Activated T-cell treated with anti-CD3 and anti-CD28 coated beads, Interleukin-2, amount 50 U/mL, for 24 hours (primary cell): ENCODE results near the gene TUT4.

Experiments
- DNase-seq: peaks from one replicate; pipeline ENCODE4 v3.0.0-alpha.2; 2020
- H3K27ac Mint-ChIP-seq: 2 replicates; pipeline ENCODE4 v1.8.0; 2020; ENCODE audit warnings: mild to moderate bottlenecking, mixed read lengths
- H3K27me3 Mint-ChIP-seq: 2 replicates; pipeline ENCODE4 v1.8.0; 2020; ENCODE audit warnings: mixed read lengths
- H3K36me3 Mint-ChIP-seq: 2 replicates; pipeline ENCODE4 v1.8.0; 2020; ENCODE audit warnings: low read depth, mixed read lengths
- H3K4me1 Mint-ChIP-seq: 2 replicates; pipeline ENCODE4 v1.8.0; 2020; ENCODE audit warnings: low read depth, mixed read lengths
- H3K4me3 Mint-ChIP-seq: 2 replicates; pipeline ENCODE4 v1.8.0; 2020; ENCODE audit warnings: mild to moderate bottlenecking, moderate library complexity, mixed read lengths
- H3K9me3 Mint-ChIP-seq: 2 replicates; pipeline ENCODE4 v1.8.0; 2020; ENCODE audit warnings: mixed read lengths

TUT4 gene, protein sequence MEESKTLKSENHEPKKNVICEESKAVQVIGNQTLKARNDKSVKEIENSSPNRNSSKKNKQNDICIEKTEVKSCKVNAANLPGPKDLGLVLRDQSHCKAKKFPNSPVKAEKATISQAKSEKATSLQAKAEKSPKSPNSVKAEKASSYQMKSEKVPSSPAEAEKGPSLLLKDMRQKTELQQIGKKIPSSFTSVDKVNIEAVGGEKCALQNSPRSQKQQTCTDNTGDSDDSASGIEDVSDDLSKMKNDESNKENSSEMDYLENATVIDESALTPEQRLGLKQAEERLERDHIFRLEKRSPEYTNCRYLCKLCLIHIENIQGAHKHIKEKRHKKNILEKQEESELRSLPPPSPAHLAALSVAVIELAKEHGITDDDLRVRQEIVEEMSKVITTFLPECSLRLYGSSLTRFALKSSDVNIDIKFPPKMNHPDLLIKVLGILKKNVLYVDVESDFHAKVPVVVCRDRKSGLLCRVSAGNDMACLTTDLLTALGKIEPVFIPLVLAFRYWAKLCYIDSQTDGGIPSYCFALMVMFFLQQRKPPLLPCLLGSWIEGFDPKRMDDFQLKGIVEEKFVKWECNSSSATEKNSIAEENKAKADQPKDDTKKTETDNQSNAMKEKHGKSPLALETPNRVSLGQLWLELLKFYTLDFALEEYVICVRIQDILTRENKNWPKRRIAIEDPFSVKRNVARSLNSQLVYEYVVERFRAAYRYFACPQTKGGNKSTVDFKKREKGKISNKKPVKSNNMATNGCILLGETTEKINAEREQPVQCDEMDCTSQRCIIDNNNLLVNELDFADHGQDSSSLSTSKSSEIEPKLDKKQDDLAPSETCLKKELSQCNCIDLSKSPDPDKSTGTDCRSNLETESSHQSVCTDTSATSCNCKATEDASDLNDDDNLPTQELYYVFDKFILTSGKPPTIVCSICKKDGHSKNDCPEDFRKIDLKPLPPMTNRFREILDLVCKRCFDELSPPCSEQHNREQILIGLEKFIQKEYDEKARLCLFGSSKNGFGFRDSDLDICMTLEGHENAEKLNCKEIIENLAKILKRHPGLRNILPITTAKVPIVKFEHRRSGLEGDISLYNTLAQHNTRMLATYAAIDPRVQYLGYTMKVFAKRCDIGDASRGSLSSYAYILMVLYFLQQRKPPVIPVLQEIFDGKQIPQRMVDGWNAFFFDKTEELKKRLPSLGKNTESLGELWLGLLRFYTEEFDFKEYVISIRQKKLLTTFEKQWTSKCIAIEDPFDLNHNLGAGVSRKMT (N-terminal part only)

DNA sequence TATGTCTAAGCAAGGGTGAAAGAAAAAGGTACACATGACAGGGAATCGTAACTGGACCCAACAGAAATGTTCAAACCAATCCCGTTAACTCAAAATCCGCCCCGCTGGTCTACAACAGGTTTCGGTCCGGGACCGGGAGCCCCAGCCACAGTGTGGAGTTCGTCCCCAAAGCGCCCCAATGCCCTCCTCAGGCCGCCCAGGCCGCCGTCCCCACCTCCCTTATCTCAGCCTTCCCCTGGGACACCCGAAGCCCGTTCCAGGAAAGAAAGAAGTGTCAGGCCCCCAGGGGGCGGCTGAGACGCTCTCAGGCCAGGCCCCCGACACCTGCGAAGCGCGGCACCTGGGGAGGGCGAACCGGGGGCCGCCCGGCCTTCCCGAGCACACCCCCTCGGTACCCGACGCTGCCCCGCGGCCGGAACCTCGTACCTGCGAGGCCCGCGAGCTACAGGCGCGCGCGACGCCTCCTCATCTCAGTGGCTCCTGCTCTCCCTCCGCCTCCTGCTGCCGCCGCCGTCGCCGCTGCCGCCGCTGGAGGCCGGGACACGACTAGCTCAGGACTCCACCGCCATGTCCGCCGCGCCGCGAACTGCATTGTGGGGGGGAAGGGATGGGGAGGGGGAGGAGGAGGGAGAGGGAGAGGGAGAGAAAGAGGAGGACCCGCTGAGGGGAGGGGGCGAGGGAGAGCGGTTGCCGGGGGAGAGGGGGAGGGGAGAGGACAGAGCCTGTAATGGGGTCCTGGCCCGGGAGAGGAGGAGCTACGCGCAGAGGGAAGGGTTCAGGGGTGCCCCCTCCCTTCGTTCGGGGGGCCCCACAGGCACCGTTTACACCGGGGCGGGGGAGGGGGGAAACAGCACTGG, at the start of gene TUT4:
TUT4 (minus strand) TSS at position 588 of the 857 bp plus-strand sequence. CDS start 26,812 bp downstream, outside the sequence.
- H3K4me3 Mint-ChIP-seq = peak within 1 kb of the TSS; percentile 72
- H3K27ac Mint-ChIP-seq = peak within 1 kb of the TSS; percentile 63

DNA sequence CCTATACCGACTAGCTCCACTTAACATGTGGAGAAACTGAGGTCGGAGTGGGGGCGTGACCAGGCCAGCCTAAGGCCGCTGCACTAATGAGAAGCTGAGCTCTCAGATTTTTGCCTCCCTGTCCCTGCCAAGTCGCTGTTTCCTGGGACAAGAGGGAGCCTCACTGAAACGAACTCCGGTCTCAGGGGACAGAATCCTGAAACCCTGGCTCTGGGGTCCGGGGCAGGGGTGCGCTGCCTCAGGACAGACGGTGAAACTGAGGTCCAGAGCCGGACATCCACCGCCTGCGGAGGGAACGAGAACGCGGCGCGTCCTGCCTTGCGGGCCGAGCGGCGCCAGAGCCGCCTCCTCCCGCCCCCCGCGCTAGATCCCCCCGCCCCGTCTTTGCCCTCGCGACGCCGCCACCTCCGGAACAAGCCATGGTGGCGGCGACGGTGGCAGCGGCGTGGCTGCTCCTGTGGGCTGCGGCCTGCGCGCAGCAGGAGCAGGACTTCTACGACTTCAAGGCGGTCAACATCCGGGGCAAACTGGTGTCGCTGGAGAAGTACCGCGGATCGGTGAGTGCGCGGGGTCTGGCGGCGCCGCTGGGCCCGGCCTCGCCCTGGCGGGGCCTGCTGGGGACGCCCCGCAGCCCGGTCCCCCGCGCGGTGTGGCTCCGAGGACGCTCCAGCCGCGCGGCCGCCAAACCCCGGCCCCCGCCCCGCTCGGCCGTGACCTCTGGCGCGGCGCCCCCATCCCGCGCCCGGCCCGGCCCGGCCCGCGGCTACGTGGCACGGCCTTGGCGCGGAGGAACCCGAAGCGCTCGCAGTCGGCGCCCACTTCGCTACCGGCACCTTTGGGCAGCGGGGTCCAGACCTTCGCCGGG, 49.3 kb upstream of the TUT4 start, which contains the start of gene GPX7:
GPX7 (plus strand) TSS at position 381 of the 865 bp plus-strand sequence; CDS start at position 420, 39 bp downstream.
- Mint-ChIP-seq H3K36me3 (peaks cover 43% of the 10 kb centered on the region), H3K9me3 (peaks cover 2% of the 10 kb centered on the region), H3K27ac (peak within 1 kb of the TSS; percentile 96), H3K4me3 (peak within 1 kb of the TSS; percentile 88), H3K27me3 (no peaks in the 10 kb centered on the region), H3K4me1 (peaks cover 46% of the 10 kb centered on the region)
- peak; percentile 77 for DNase-seq

More for the DNA sequence above, at the start of gene TUT4:
- Mint-ChIP-seq H3K4me1 (peaks cover 36% of the 10 kb centered on the region), H3K9me3 (no peaks in the 10 kb centered on the region), H3K36me3 (no peaks in the 10 kb centered on the region), H3K27me3 (no peaks in the 10 kb centered on the region)
- peak; percentile 84 for DNase-seq

DNA sequence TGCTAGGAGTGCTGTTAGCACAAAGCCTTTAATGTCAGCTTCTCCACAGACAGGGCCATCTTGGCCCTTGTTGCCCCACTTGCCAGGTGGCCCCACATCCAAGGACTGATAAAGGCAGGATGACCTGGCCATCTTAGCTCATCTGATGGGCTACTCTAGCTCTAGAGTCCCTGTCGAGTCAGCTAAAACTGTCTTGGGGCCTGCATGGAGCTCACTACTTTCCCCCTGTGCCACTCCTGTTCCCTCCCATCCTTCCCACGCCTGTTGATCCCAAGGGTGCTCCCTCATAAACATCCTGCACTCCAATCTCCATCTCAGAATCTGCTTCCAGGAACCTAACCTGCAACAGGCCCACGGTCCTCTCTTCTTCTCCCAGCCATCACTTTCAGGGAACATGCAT, 48.6 kb upstream of the TUT4 start:
- H3K9me3 Mint-ChIP-seq = peaks cover 2% of the 10 kb centered on the region
- DNase-seq = peak; percentile 41
- peaks cover 35% of the 10 kb centered on the region for H3K36me3 Mint-ChIP-seq
- peaks cover 46% of the 10 kb centered on the region for H3K4me1 Mint-ChIP-seq
- H3K4me3 Mint-ChIP-seq = peak overlapping the region; percentile 80
- H3K27ac Mint-ChIP-seq = peak overlapping the region; percentile 93
- no peaks in the 10 kb centered on the region for H3K27me3 Mint-ChIP-seq

DNA sequence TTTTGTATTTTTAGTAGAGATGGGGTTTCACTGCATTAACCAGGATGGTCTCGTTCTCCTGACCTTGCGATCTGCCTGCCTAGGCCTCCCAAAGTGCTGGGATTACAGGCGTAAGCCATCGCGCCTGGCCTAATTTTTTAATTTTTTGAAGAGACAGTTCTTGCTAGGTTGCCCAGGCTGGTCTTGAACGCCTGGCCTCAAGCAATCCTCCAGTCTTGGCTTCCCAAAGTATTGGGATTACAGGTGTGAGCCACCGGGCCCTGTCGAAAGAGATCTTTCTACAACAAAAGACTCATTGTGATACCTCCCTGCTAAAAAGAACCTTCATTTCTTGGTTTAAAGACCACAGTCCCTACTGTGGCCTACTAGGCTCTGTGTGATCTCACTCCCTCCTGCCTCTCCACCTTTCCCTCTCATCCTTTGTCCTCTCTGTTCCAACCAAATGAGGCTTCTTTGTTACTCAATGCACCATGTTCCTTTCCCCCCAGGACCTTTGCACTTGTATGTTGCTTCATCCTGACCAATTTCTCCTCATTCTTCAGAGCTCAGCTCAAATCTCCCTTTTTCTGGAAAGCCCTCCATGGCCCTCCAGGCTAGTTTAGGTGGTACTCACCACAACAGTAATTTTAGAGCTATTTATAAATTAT, 47.8 kb upstream of the TUT4 start:
- peaks cover 40% of the 10 kb centered on the region for H3K4me1 Mint-ChIP-seq
- H3K4me3 Mint-ChIP-seq = no peak overlapping the region
- H3K36me3 Mint-ChIP-seq = peaks cover 27% of the 10 kb centered on the region
- H3K27ac Mint-ChIP-seq = peak overlapping the region; percentile 8
- H3K27me3 Mint-ChIP-seq = no peaks in the 10 kb centered on the region
- H3K9me3 Mint-ChIP-seq = peaks cover 2% of the 10 kb centered on the region
- DNase-seq = no peak

DNA sequence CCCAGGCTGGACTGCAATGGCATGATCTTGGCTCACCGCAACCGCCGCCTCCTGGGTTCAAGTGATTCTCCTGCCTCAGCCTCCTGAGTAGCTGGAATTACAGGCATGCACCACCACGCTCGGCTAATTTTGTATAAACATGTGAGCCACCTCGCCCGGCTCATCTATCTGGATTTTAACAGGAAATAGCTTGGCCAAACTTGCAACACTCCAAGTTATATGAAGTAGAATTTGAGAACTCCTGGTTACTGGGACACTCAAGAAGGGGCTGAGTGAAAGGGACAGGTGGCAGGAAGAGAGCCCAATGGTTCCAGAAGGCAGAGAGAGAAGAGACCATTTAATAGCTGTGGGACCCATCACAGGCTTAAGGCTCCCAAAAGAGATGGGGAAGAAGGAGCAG, 46.3 kb upstream of the TUT4 start:
- H3K27ac Mint-ChIP-seq = no peak overlapping the region
- no peak for DNase-seq
- H3K27me3 Mint-ChIP-seq = no peaks in the 10 kb centered on the region
- H3K9me3 Mint-ChIP-seq = peaks cover 2% of the 10 kb centered on the region
- peaks cover 29% of the 10 kb centered on the region for H3K4me1 Mint-ChIP-seq
- H3K4me3 Mint-ChIP-seq = no peak overlapping the region
- peaks cover 13% of the 10 kb centered on the region for H3K36me3 Mint-ChIP-seq

DNA sequence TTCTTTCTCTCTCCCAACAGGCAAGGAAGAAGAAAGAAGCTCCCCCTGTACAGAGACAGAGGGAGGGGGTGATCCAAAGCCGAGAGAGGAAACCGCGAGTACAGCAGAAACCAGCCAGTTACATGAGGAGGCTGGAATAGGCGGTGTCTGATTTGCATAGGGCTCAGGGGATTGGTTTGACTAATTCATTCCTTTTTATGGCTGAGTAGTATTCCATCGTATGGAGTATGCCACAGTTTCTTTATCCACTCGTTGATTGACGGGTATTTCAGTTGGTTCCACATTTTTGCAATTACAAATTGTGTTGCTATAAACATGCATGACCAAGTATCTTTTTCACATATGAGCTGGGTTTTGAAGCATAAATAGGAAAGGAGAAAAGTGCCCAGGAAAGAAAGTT, 45.8 kb upstream of the TUT4 start:
- Mint-ChIP-seq H3K36me3 (peaks cover 9% of the 10 kb centered on the region), H3K27ac (no peak overlapping the region), H3K9me3 (peaks cover 2% of the 10 kb centered on the region), H3K4me1 (peaks cover 24% of the 10 kb centered on the region), H3K27me3 (no peaks in the 10 kb centered on the region), H3K4me3 (no peak overlapping the region)
- no peak for DNase-seq

DNA sequence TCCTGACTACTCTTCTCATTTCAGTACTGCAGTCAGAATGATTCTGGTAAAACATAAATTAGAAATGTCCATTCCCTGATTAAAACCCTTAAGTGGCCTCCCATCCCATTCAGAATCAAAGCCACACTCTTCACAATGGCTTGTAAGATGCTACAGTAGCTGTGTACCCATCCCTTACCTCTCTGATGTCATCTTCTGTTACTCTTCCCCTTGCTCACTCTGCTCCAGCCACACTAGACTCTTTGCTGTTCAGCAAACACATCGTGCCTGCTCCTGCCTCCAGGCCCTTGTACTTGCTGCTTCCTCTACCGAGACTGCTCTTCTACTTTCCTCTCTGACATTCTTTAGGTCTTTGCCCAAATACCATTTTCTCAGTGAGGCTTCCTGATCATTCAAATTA, 45.0 kb upstream of the TUT4 start:
- no peak for DNase-seq
- peaks cover 16% of the 10 kb centered on the region for H3K4me1 Mint-ChIP-seq
- peaks cover 2% of the 10 kb centered on the region for H3K36me3 Mint-ChIP-seq
- H3K27ac Mint-ChIP-seq = no peak overlapping the region
- no peaks in the 10 kb centered on the region for H3K27me3 Mint-ChIP-seq
- H3K9me3 Mint-ChIP-seq = peaks cover 2% of the 10 kb centered on the region
- H3K4me3 Mint-ChIP-seq = no peak overlapping the region

DNA sequence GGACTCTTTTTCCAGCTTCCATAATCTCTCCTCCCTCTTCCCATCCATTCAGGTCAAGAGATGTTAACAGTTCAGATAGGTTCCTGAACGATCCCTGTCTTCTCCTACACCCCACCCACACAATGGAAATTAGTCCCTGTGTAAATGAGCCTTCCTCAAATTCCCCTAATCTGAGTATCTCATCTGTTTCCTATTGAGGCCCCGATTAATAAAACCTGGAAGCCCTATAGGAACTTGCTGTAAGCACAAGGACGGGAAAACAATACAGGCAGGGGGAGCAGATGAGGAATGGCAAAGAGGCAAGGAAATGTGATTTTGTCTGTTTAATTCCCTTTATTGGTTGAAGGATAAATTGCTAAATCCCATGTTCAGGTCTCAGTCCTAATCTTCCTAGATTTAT, 42.2 kb upstream of the TUT4 start:
- H3K27me3 Mint-ChIP-seq = no peaks in the 10 kb centered on the region
- H3K4me3 Mint-ChIP-seq = no peak overlapping the region
- H3K36me3 Mint-ChIP-seq = no peaks in the 10 kb centered on the region
- no peaks in the 10 kb centered on the region for H3K4me1 Mint-ChIP-seq
- DNase-seq = no peak
- peaks cover 2% of the 10 kb centered on the region for H3K9me3 Mint-ChIP-seq
- H3K27ac Mint-ChIP-seq = no peak overlapping the region

DNA sequence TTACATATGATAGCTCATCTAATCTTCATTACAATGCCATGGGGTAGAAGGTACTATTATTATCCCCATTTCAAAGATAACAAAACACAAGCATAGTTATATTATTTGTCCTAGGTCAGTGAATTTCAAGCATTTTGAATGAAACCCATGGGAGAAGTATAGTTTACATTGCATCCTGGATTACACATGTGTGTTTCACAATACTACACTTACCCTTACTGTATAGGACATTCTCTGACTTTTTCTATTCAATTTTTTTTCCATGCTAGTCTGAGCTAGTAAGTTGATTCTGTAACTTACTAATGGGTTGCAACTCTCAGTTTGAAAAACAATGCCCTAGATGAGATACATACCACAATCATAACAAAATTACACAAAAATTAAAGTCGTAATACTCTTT, 40.6 kb upstream of the TUT4 start:
- H3K27ac Mint-ChIP-seq = no peak overlapping the region
- H3K4me1 Mint-ChIP-seq = no peaks in the 10 kb centered on the region
- no peak for DNase-seq
- H3K36me3 Mint-ChIP-seq = no peaks in the 10 kb centered on the region
- H3K9me3 Mint-ChIP-seq = no peaks in the 10 kb centered on the region
- no peak overlapping the region for H3K4me3 Mint-ChIP-seq
- no peaks in the 10 kb centered on the region for H3K27me3 Mint-ChIP-seq

DNA sequence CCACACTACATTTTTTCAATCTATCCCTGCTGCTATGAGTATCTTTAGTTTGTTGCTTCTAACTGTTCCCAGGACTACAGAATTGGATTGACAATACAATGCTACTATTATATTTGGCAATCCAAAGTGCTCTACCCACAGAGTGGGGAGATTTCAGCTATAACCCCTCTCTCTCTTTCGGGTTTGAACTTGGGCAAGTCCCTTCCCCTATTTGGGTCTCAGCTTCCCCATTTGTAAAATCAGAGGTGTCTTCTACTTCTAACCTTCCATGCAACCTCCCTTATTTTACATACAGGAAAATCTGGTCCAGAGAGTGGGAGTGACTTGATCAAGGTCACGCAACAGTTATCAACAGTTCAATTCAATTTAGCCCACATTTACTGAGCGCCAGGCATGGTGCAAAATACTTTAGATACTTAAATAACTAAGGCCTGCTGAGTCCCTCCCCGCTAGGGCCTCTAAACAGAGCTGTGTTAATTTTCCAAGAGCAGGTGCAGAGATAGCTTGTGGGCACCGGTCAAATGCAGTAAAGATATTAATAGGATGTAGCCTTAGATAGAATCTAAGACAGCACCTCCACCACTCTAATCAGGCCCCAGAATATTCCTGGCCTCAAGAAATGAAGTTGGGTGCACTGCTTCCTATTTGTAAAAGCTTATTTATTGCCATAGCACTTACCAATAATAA, 39.9 kb upstream of the TUT4 start:
- no peaks in the 10 kb centered on the region for H3K9me3 Mint-ChIP-seq
- no peaks in the 10 kb centered on the region for H3K36me3 Mint-ChIP-seq
- H3K4me1 Mint-ChIP-seq = no peaks in the 10 kb centered on the region
- H3K27ac Mint-ChIP-seq = no peak overlapping the region
- H3K27me3 Mint-ChIP-seq = no peaks in the 10 kb centered on the region
- H3K4me3 Mint-ChIP-seq = no peak overlapping the region
- DNase-seq = no peak

DNA sequence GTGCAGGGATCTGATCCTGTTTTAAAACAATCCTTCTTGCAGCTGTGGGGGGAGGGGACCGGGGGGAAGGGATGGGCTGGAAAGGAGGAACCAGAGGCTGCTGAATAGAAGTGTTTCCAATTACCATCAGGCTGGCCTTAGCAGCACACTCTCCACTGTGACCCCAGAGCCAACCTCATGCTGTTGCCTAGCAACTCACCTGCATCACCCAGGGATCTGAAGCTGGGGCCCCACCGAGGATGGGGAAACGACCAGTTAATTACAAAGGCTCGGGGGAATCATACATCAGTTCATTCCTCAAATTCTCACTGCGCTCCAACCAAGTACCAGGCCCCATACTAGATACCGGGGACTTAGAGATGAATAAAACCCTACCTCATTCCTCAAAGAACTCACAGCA, 37.4 kb upstream of the TUT4 start:
- Mint-ChIP-seq H3K27ac (no peak overlapping the region), H3K4me1 (no peaks in the 10 kb centered on the region), H3K4me3 (no peak overlapping the region), H3K9me3 (no peaks in the 10 kb centered on the region), H3K27me3 (no peaks in the 10 kb centered on the region), H3K36me3 (no peaks in the 10 kb centered on the region)
- DNase-seq = no peak

DNA sequence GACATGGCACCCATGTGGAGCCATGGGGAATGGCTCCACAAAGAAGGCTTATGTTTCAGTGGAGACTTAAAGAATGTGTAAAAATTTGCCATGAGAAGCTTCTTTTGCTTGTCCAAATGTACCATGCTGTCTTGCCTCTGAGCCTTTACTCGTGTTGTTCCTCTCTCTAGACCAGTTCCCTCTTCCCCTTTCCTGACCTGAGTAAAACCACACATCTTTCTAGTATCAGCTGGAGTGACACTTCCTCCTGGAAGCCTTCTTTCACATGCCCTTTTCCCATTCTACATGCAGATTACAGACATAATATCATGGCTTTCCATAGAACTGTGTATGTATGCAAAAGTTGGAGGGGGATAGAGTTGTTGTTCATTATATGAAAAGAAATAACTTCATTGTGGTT, 35.6 kb upstream of the TUT4 start:
- no peak for DNase-seq
- Mint-ChIP-seq H3K27ac (no peak overlapping the region), H3K36me3 (no peaks in the 10 kb centered on the region), H3K4me3 (no peak overlapping the region), H3K27me3 (no peaks in the 10 kb centered on the region), H3K4me1 (no peaks in the 10 kb centered on the region), H3K9me3 (no peaks in the 10 kb centered on the region)
